HCT116 (cell line): ENCODE data around the gene SLC25A43. TPM values are rescaled to one million over a fixed set of nuclear protein-coding genes. Genes with fewer than 3 reads are reported as not detected.
A peak's percentile ranks its signal among the peaks of the same experiment; 100 is the strongest.

Experiments used
- ATAC-seq: fragments of 200-7000 bp; cut with Tn5 transposase; 2 replicates; pipeline ENCODE4 v1.9.1; 2020; ENCODE audit warnings: mild to moderate bottlenecking, moderate library complexity
- BruUV-seq: library from RNA; stranded (reverse); fragments of 400-500 nt; replicated peaks from 2 replicates; lab custom pipeline; 2021; lab: Mats Ljungman, UMichigan
- CTCF ChIA-PET: fragments of 300-600 bp; sonication (Branson Sonifier 250); formaldehyde crosslinking; loops from one replicate; lab custom pipeline; 2021; ENCODE audit warnings: antibody characterized with exemption; lab: Charles Lee
- POLR2A ChIA-PET: fragments of 300-600, 350-600 bp; sonication (Branson Sonifier 250); formaldehyde crosslinking; loops from one replicate; lab custom pipeline; 2021; ENCODE audit warnings: antibody characterized with exemption; lab: Charles Lee
- RAD21 ChIA-PET, 2 experiments: fragments of 300-600 bp; sonication (Branson Sonifier 250); formaldehyde crosslinking; loops; one replicate each; lab custom pipeline; 2023; ENCODE audit warnings: low total read pairs in 2 of 2; ENCODE audit not compliant: uncharacterized antibody in 2 of 2, unreplicated experiment in 2 of 2, low non-redundant PET in 1 of 2; lab: Charles Lee
- DNase-seq: peaks from one replicate; pipeline ENCODE4 v3.0.0-alpha.2; 2010; ENCODE audit warnings: low read depth, low spot score
- H2AFZ ChIP-seq: fragments of 200-600 bp; shearing (Covaris generic), sonication (generic); 2 replicates; pipeline ENCODE4 v1.6.1; 2017; ENCODE audit warnings: low read depth, mixed run types, mixed read lengths, antibody characterized with exemption, low read length; ENCODE audit not compliant: poor library complexity, severe bottlenecking
- H3K27ac ChIP-seq: 2 replicates; pipeline ENCODE4 v1.5.1; 2012; ENCODE audit warnings: low read depth, low read length
- H3K27me3 ChIP-seq: fragments of 200-600 bp; sonication (generic); 2 replicates; pipeline ENCODE4 v1.6.1; 2016; ENCODE audit warnings: mixed run types, low read length, mixed read lengths; ENCODE audit not compliant: insufficient read depth
- H3K36me3 ChIP-seq, 2 experiments: fragments of 200-500 bp in 1 of 2; fragments of 200-600 bp in 1 of 2; sonication (Bioruptor generic) in 1 of 2; sonication (generic) in 1 of 2; 2 replicates each; pipeline versions ENCODE4 v1.5.1 to v1.6.1; 2014 to 2016; ENCODE audit warnings: low read length in 2 of 2, inconsistent platforms in 1 of 2, mixed read lengths in 1 of 2, mixed run types in 1 of 2; ENCODE audit not compliant: insufficient read depth in 2 of 2, control insufficient read depth in 1 of 2
- H3K4me1 ChIP-seq, 2 experiments: fragments of 200-600 bp in 1 of 2; sonication (generic) in 1 of 2; 2 replicates each; pipeline versions ENCODE4 v1.5.1 to v1.6.1; 2012 to 2017; ENCODE audit warnings: low read length in 2 of 2, inconsistent platforms in 1 of 2, mild to moderate bottlenecking in 1 of 2, mixed read lengths in 1 of 2, mixed run types in 1 of 2, moderate library complexity in 1 of 2; ENCODE audit not compliant: insufficient read depth in 2 of 2, control insufficient read depth in 1 of 2
- H3K4me2 ChIP-seq: fragments of 200-600 bp; sonication (generic); 2 replicates; pipeline ENCODE4 v1.6.1; 2017; ENCODE audit warnings: mixed run types, low read length, mixed read lengths
- H3K4me3 ChIP-seq, 2 experiments: fragments of 200-600 bp in 1 of 2; sonication (generic) in 1 of 2; replicated peaks in 1 of 2; 2 replicates each; pipeline ENCODE4 v1.5.1; 2011 to 2016; ENCODE audit warnings: low read length in 2 of 2, control low read depth in 1 of 2, low read depth in 1 of 2, mild to moderate bottlenecking in 1 of 2, mixed read lengths in 1 of 2, mixed run types in 1 of 2
- H3K79me2 ChIP-seq: fragments of 200-600 bp; sonication (generic); 2 replicates; pipeline ENCODE4 v1.6.1; 2017; ENCODE audit warnings: mild to moderate bottlenecking, mixed run types, low read length, moderate library complexity, mixed read lengths; ENCODE audit not compliant: insufficient read depth
- H3K9ac ChIP-seq: fragments of 200-600 bp; sonication (generic); 2 replicates; pipeline ENCODE4 v1.6.1; 2016; ENCODE audit warnings: low read length, mixed read lengths
- H3K9me2 ChIP-seq: fragments of 200-600 bp; sonication (generic), shearing (Covaris generic); 2 replicates; pipeline ENCODE4 v1.6.1; 2017; ENCODE audit warnings: mixed run types, mild to moderate bottlenecking, moderate library complexity; ENCODE audit not compliant: insufficient read depth
- H3K9me3 ChIP-seq, 2 experiments: fragments of 200-500 bp in 1 of 2; fragments of 200-600 bp in 1 of 2; sonication (Bioruptor generic) in 1 of 2; sonication (generic) in 1 of 2; 2 replicates each; pipeline ENCODE4 v1.6.1; 2014 to 2017; ENCODE audit warnings: low read length in 2 of 2, mixed read lengths in 2 of 2, inconsistent platforms in 1 of 2, low read depth in 1 of 2, mild to moderate bottlenecking in 1 of 2, mixed run types in 1 of 2, moderate library complexity in 1 of 2; ENCODE audit not compliant: control insufficient read depth in 1 of 2, insufficient read depth in 1 of 2
- H4K20me1 ChIP-seq: fragments of 200-600 bp; sonication (generic), shearing (Covaris generic); 2 replicates; pipeline ENCODE4 v1.6.1; 2017; ENCODE audit warnings: mixed run types, mild to moderate bottlenecking, moderate library complexity; ENCODE audit not compliant: insufficient read depth
- CEBPB ChIP-seq: IDR thresholded peaks from 2 replicates; pipeline ENCODE4 v1.6.1; 2012; ENCODE audit warnings: low read depth
- ELF1 ChIP-seq: IDR thresholded peaks from 2 replicates; pipeline ENCODE4 v1.6.1; 2012; ENCODE audit warnings: low read depth, borderline replicate concordance
- EZH2 ChIP-seq: fragments of 200-600 bp; sonication (generic); IDR thresholded peaks from 2 replicates; pipeline ENCODE4 v1.6.1; 2017; ENCODE audit warnings: antibody characterized with exemption, mixed run types
- RAD21 ChIP-seq: IDR thresholded peaks from 2 replicates; pipeline ENCODE4 v1.6.1; 2012; ENCODE audit warnings: low read depth, mild to moderate bottlenecking
- SIN3A ChIP-seq: IDR thresholded peaks from 2 replicates; pipeline ENCODE4 v1.6.1; 2012; ENCODE audit warnings: low read depth
- SRF ChIP-seq: IDR thresholded peaks from 2 replicates; pipeline ENCODE4 v1.6.1; 2012; ENCODE audit warnings: low read depth
- TCF7L2 ChIP-seq: IDR thresholded peaks from 2 replicates; pipeline ENCODE4 v1.7.0; 2011; ENCODE audit warnings: borderline replicate concordance, inconsistent platforms; ENCODE audit not compliant: insufficient read depth, insufficient read length; ENCODE audit errors: extremely low read depth
- ZFX ChIP-seq: fragments of 450-650 bp; IDR thresholded peaks from 2 replicates; pipeline ENCODE4 v1.6.1; 2017
- intact Hi-C: fragments of 100-400 bp; cut with micrococcal nuclease; formaldehyde crosslinking; loops from 2 replicates; pipeline ENCODE4 v1.10.0; 2022
- total RNA-seq: library from RNA; stranded (reverse); gene quantifications from one replicate; pipeline ENCODE4 v1.2.1, GENCODE V29; 2021; ENCODE audit not compliant: unreplicated experiment

SLC25A43 gene
- total RNA-seq, 1 experiment from 2014 or later: 14.1 TPM

DNA sequence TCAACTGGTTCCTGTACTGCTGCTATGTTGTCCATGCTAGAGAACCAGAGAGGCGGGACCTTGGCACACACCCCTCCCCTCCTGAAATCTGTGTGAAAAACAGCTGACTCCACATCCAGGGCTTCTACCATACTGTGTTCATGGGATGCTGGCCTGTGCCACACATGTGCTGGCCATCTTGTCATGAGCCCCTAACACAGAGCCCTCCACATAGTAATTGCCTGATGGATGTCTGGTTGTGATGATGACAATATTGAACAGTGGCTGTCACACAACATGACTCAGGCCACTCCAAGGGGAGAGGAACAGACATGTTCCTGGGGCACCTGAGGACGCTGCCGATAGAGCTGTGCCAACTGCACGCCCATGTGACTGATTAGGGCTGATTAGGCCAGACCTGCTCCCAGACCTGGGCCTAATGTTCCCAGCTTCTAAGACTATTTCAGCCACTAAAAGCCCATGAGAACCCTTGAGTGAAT lies 82.2 kb downstream of the SLC25A43 start:
- Histone ChIP-seq H3K9ac (no peak overlapping the region), H3K9me2 (no peaks in the 10 kb centered on the region), H3K79me2 (no peaks in the 10 kb centered on the region), H3K4me2 (no peak overlapping the region), H3K4me1 (peaks cover 0 to 30% of the 10 kb centered on the region in 2 experiments; a peak in 3 of 4 replicates), H3K4me3 (no peak overlapping the region), H3K36me3 (no peaks in the 10 kb centered on the region), H3K9me3 (no peaks in the 10 kb centered on the region), H3K27me3 (no peaks in the 10 kb centered on the region), H4K20me1 (no peaks in the 10 kb centered on the region), H2AFZ (no peak overlapping the region), H3K27ac (no peak overlapping the region)
- CTCF ChIA-PET: interaction anchor here (1.7 kb wide), 1 partner anchor 13 kb away, joined by 16 read pairs; no protein-coding TSS in a partner anchor
- TF ChIP-seq CEBPB (no peak), SIN3A (no peak), TCF7L2 (no peak)
- DNase-seq (no peak), ATAC-seq (no peak)
- POLR2A ChIA-PET: no interaction called here
- intact Hi-C loops: no loop called here
- RAD21 ChIA-PET: no interaction called here
- BruUV-seq: no TSS peak

DNA sequence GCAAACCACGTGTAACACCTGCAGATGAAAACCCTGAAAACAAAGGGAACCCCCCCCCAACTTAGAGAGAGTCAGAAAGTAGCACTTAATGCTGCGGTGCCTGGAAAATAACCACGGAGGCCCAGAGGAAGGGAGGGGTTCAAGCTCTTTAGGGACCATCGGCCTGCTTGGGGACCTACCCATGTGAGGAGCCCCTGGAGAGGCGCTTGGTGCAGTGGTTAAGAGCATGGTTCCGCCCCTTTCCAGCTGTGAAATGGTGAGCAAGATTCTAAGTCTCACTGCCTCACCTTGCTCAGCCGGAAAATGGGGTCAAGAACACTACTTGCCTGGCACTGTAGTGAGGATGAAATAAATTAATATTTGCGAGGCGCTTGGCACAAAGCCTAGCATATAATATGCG lies 82.9 kb downstream of the SLC25A43 start:
- H4K20me1 ChIP-seq: no peaks in the 10 kb centered on the region
- POLR2A ChIA-PET: no interaction called here
- ATAC-seq (peak; percentile 17; the same call in 1 of the 2 replicates), DNase-seq (no peak)
- no peaks in the 10 kb centered on the region for H3K79me2 ChIP-seq
- no peaks in the 10 kb centered on the region for H3K9me2 ChIP-seq
- no TSS peak for BruUV-seq
- intact Hi-C loops: no loop called here
- H3K27ac ChIP-seq: 0 out of 2 replicates have a peak overlapping the region, but pooled peaks have one; percentile 44
- H3K27me3 ChIP-seq: no peaks in the 10 kb centered on the region
- H3K36me3 ChIP-seq: no peaks in the 10 kb centered on the region
- peak overlapping the region; percentile 71 for H3K4me2 ChIP-seq
- peaks cover 0 to 30% of the 10 kb centered on the region in 2 experiments; a peak in 3 of 4 replicates for H3K4me1 ChIP-seq
- CTCF ChIA-PET: interaction anchor here (1.0 to 3.8 kb wide), 4 partner anchors 12 to 272 kb away, joined by 3 to 36 read pairs (median 10); no protein-coding TSS in a partner anchor
- no peak for TF ChIP-seq EZH2
- TF ChIP-seq SRF: no peak
- TF ChIP-seq TCF7L2: no peak
- no peak for TF ChIP-seq RAD21
- TF ChIP-seq CEBPB: no peak
- TF ChIP-seq ELF1: no peak
- TF ChIP-seq ZFX: no peak
- no peaks in the 10 kb centered on the region for H3K9me3 ChIP-seq
- peak overlapping the region; percentile 49 for H3K9ac ChIP-seq
- RAD21 ChIA-PET: no interaction called here
- H2AFZ ChIP-seq: no peak overlapping the region
- no peak overlapping the region for H3K4me3 ChIP-seq
